ENCODE measurements around the gene NXNL2.
A peak's percentile ranks its signal among the peaks of the same experiment; 100 is the strongest.

The NXNL2 gene

GRCh38 chr9:88572684-88573083 lies 37.7 kb downstream of the NXNL2 start:
- DNase-seq (ENCODE audit: low read depth, low spot score) = no peak
- H3K4me3 ChIP-seq (ENCODE audit: low read depth, low read length) = no peak overlapping the region
- in situ Hi-C loops (cut with HindIII; ENCODE audit: low sequenced_read_pairs) = no loop called here
- no peak for TF ChIP-seq CTCF (IDR thresholded peaks at IDR 0.05; ENCODE audit: low read depth, low read length)

DNA sequence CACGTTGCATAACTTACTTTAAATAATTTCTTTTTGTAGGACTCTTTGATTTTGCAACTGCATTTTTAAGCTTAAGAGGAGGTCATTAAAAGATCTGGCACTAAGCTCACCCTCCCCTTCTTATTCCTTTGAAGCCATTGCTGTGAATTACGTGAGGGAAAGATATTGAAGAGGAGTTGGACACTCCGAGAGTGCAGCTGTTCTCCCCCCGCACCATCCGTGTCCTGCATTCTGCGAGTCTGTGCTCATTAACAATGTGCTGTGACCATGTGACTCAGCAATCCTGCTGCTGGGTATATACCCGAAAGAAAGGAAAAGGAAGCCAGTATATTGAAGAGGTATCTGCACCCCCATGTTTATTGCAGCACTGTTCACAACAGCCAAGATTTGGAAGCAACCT lies 40.0 kb downstream of the NXNL2 start:
- no peak overlapping the region for H3K4me3 ChIP-seq (ENCODE audit: low read depth, low read length)
- no peak for TF ChIP-seq CTCF (IDR thresholded peaks at IDR 0.05; ENCODE audit: low read depth, low read length)
- in situ Hi-C loops (cut with HindIII; ENCODE audit: low sequenced_read_pairs) = no loop called here
- DNase-seq (ENCODE audit: low read depth, low spot score) = peak; percentile 31

GRCh38 chr9:88577256-88578120 lies 42.5 kb downstream of the NXNL2 start:
- in situ Hi-C loops (cut with HindIII; ENCODE audit: low sequenced_read_pairs) = no loop called here
- no peak overlapping the region for H3K4me3 ChIP-seq (ENCODE audit: low read depth, low read length)
- DNase-seq (ENCODE audit: low read depth, low spot score) = no peak

GRCh38 chr9:88578121-88579049 lies 43.4 kb downstream of the NXNL2 start:
- peak; percentile 98 for TF ChIP-seq CTCF (IDR thresholded peaks at IDR 0.05; ENCODE audit: low read depth, low read length)
- peak; percentile 78 for DNase-seq (ENCODE audit: low read depth, low spot score)
- no peak overlapping the region for H3K4me3 ChIP-seq (ENCODE audit: low read depth, low read length)
- in situ Hi-C loops (cut with HindIII; ENCODE audit: low sequenced_read_pairs) = no loop called here

More at GRCh38 chr9:88577256-88578120, 42.5 kb downstream of the NXNL2 start:
- TF ChIP-seq CTCF (IDR thresholded peaks at IDR 0.05; ENCODE audit: low read depth, low read length) = no peak

GRCh38 chr9:88579050-88579715 lies 44.2 kb downstream of the NXNL2 start:
- TF ChIP-seq CTCF (IDR thresholded peaks at IDR 0.05; ENCODE audit: low read depth, low read length) = no peak
- in situ Hi-C loops (cut with HindIII; ENCODE audit: low sequenced_read_pairs) = no loop called here
- peak; percentile 19 for DNase-seq (ENCODE audit: low read depth, low spot score)
- H3K4me3 ChIP-seq (ENCODE audit: low read depth, low read length) = no peak overlapping the region

GRCh38 chr9:88580961-88581360 lies 46.0 kb downstream of the NXNL2 start:
- H3K4me3 ChIP-seq (ENCODE audit: low read depth, low read length) = no peak overlapping the region
- TF ChIP-seq CTCF (IDR thresholded peaks at IDR 0.05; ENCODE audit: low read depth, low read length) = no peak
- no peak for DNase-seq (ENCODE audit: low read depth, low spot score)
- in situ Hi-C loops (cut with HindIII; ENCODE audit: low sequenced_read_pairs) = no loop called here
